ENCODE results near the gene TBC1D4.

GRCh38 chr13:75474956-75475355 lies 7.0 kb downstream of the TBC1D4 start:
- TF ChIP-seq POLR2A (IDR thresholded peaks at IDR 0.05; ENCODE audit: low read length) (no peak), GATA1 (IDR thresholded peaks at IDR 0.05; ENCODE audit: low read depth, low read length) (no peak)

Data from erythroblast (primary cell).